Measurements from ENCODE around the gene PKD1L1.

The PKD1L1 gene

DNA sequence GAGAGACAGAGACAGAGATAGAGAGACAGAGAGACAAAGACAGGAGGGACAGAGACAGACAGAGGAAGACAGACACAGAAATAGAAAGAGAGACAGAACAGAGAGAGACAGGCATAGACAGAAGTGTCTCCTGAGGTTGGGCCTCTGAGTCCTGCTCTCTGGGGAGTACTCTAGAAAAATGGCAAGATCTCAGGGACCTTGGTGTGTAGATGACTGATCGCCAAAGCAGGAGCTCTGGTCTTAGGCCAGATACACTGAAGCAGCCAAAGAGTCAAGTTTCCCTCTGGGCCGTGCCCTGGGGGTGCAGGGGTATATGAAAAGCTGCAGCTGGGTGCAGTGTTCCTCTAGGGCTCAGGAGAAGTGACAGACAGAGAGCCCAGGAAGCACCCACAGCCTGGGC lies 189.7 kb downstream of the PKD1L1 start:
- CTCF ChIA-PET = interaction anchor here (0.6 kb wide), 1 partner anchor 134 kb away, joined by 4 read pairs; no protein-coding TSS in a partner anchor
- TF ChIP-seq, protein P1, sequence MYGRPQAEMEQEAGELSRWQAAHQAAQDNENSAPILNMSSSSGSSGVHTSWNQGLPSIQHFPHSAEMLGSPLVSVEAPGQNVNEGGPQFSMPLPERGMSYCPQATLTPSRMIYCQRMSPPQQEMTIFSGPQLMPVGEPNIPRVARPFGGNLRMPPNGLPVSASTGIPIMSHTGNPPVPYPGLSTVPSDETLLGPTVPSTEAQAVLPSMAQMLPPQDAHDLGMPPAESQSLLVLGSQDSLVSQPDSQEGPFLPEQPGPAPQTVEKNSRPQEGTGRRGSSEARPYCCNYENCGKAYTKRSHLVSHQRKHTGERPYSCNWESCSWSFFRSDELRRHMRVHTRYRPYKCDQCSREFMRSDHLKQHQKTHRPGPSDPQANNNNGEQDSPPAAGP (tag by site-specific recombination; IDR thresholded peaks at IDR 0.05) = no peak
- TF ChIP-seq ZNF654 (tag by site-specific recombination; IDR thresholded peaks at IDR 0.05; ENCODE audit: low read depth) (no peak), ZNF747 (tag by site-specific recombination; IDR thresholded peaks at IDR 0.05) (no peak), ZNF37A (tag by site-specific recombination; IDR thresholded peaks at IDR 0.05) (no peak), ZNF404 (tag by site-specific recombination; IDR thresholded peaks at IDR 0.05) (no peak), ZNF155 (tag by site-specific recombination; IDR thresholded peaks at IDR 0.05) (no peak), ZNF777 (tag by site-specific recombination; IDR thresholded peaks at IDR 0.05; ENCODE audit: borderline replicate concordance) (no peak), SP3 (tag by site-specific recombination; IDR thresholded peaks at IDR 0.05) (no peak), ZFP3 (tag by site-specific recombination; IDR thresholded peaks at IDR 0.05; ENCODE audit: low read depth) (no peak)
- TF ChIP-seq, protein P2, sequence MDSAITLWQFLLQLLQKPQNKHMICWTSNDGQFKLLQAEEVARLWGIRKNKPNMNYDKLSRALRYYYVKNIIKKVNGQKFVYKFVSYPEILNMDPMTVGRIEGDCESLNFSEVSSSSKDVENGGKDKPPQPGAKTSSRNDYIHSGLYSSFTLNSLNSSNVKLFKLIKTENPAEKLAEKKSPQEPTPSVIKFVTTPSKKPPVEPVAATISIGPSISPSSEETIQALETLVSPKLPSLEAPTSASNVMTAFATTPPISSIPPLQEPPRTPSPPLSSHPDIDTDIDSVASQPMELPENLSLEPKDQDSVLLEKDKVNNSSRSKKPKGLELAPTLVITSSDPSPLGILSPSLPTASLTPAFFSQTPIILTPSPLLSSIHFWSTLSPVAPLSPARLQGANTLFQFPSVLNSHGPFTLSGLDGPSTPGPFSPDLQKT (IDR thresholded peaks at IDR 0.05; ENCODE audit: borderline replicate concordance, low read depth, low read length) = no peak
- TF ChIP-seq, protein P3, sequence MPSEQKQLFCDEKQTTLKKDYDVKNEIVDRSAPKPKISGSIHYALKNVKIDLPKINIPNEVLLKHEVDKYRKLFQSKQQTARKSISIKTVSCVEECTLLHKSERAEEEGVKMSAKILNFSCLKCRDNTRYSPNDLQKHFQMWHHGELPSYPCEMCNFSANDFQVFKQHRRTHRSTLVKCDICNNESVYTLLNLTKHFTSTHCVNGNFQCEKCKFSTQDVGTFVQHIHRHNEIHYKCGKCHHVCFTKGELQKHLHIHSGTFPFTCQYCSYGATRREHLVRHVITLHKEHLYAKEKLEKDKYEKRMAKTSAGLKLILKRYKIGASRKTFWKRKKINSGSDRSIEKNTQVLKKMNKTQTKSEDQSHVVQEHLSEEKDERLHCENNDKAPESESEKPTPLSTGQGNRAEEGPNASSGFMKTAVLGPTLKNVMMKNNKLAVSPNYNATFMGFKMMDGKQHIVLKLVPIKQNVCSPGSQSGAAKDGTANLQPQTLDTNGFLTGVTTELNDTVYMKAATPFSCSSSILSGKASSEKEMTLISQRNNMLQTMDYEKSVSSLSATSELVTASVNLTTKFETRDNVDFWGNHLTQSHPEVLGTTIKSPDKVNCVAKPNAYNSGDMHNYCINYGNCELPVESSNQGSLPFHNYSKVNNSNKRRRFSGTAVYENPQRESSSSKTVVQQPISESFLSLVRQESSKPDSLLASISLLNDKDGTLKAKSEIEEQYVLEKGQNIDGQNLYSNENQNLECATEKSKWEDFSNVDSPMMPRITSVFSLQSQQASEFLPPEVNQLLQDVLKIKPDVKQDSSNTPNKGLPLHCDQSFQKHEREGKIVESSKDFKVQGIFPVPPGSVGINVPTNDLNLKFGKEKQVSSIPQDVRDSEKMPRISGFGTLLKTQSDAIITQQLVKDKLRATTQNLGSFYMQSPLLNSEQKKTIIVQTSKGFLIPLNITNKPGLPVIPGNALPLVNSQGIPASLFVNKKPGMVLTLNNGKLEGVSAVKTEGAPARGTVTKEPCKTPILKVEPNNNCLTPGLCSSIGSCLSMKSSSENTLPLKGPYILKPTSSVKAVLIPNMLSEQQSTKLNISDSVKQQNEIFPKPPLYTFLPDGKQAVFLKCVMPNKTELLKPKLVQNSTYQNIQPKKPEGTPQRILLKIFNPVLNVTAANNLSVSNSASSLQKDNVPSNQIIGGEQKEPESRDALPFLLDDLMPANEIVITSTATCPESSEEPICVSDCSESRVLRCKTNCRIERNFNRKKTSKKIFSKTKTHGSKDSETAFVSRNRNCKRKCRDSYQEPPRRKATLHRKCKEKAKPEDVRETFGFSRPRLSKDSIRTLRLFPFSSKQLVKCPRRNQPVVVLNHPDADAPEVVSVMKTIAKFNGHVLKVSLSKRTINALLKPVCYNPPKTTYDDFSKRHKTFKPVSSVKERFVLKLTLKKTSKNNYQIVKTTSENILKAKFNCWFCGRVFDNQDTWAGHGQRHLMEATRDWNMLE (tag by site-specific recombination; conservative IDR thresholded peaks at IDR 0.05; ENCODE audit: low read depth) = no peak
- H3K27ac ChIP-seq (ENCODE audit: extremely low read depth, low read depth, low read length) = no peak overlapping the region
- no peak overlapping the region for H3K4me3 ChIP-seq (ENCODE audit: low read depth, low read length)
- no peaks in the 10 kb centered on the region for H3K36me3 ChIP-seq (ENCODE audit: control insufficient read depth in 2 of 2, insufficient read depth in 1 of 2, low read length in 2 of 2)
- no peaks in the 10 kb centered on the region for H3K9me3 ChIP-seq (ENCODE audit: control insufficient read depth, insufficient read depth, low read depth, low read length)
- POLR2A ChIA-PET = no interaction called here
- H3K4me1 ChIP-seq (ENCODE audit: control insufficient read depth, insufficient read depth, low read length) = peaks cover 3% of the 10 kb centered on the region

DNA sequence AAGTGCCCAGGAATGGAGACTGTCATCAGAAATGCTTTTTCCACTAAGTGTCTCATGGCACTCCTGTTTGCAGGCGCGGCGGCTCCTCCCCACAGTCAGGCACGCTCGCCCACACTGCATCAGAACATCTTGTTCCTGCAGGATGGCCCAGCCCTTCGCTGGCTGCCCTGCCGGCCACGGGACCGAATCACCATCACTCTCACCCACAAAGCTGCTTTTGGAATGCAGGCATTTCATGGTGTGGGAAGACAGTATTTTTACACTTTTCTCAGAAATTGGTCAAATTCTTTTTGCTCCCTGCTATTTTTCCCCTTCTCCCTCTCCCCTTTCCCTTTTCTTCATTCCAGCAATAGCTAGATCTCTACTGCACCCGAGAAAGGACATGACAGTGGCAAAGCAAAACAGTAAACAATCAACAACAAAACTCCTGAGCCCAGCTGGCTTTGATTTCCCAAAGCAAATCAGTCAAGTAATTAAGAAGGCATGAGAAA lies 190.3 kb downstream of the PKD1L1 start:
- Histone ChIP-seq H3K9me3 (ENCODE audit: control insufficient read depth, insufficient read depth, low read depth, low read length) (no peaks in the 10 kb centered on the region), H3K4me3 (ENCODE audit: low read depth, low read length) (no peak overlapping the region), H3K36me3 (ENCODE audit: control insufficient read depth in 2 of 2, insufficient read depth in 1 of 2, low read length in 2 of 2) (no peaks in the 10 kb centered on the region), H3K4me1 (ENCODE audit: control insufficient read depth, insufficient read depth, low read length) (peaks cover under 1% of the 10 kb centered on the region; the same call in 1 of the 2 replicates), H3K27ac (ENCODE audit: extremely low read depth, low read depth, low read length) (no peak overlapping the region)
- TF ChIP-seq ZNF335 (tag by site-specific recombination; conservative IDR thresholded peaks at IDR 0.05) = no peak
- CTCF ChIA-PET = interaction anchor here (0.6 kb wide), 1 partner anchor 135 kb away, joined by 4 read pairs; no protein-coding TSS in a partner anchor
- POLR2A ChIA-PET = interaction anchor here (0.6 kb wide), 1 partner anchor 283 kb away, joined by 3 read pairs; no protein-coding TSS in a partner anchor

DNA sequence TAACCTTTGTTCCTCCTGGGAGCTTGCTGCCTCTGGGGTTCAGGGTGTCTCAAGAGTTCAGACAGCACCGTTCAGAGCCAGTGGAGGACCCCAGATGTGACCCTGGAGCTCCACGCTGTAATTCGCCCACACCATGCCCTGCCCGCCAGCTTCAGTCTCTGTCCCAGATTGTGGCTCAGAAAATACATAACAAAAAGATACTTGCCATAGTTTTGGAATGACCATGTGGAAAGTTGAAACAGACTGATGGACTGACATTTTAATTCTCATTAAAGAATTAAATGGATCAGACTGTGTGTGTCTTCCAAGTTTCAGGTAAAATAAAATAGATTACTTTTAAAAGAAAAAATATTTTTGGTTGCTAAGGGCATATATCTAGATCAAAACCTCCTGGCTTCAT lies 191.6 kb downstream of the PKD1L1 start:
- POLR2A ChIA-PET = no interaction called here
- CTCF ChIA-PET = interaction anchor here (0.6 kb wide), 1 partner anchor 42 kb away, joined by 4 read pairs; no protein-coding TSS in a partner anchor
- no peak overlapping the region for H3K27ac ChIP-seq (ENCODE audit: extremely low read depth, low read depth, low read length)
- TF ChIP-seq KLF10 (tag by site-specific recombination; IDR thresholded peaks at IDR 0.05) = no peak
- no peak for TF ChIP-seq YY1 (tag by site-specific recombination; IDR thresholded peaks at IDR 0.05)
- no peak for TF ChIP-seq GFI1B (tag by site-specific recombination; IDR thresholded peaks at IDR 0.05)
- TF ChIP-seq ZNF624 (tag by site-specific recombination; IDR thresholded peaks at IDR 0.05) = no peak
- TF ChIP-seq, protein P4, sequence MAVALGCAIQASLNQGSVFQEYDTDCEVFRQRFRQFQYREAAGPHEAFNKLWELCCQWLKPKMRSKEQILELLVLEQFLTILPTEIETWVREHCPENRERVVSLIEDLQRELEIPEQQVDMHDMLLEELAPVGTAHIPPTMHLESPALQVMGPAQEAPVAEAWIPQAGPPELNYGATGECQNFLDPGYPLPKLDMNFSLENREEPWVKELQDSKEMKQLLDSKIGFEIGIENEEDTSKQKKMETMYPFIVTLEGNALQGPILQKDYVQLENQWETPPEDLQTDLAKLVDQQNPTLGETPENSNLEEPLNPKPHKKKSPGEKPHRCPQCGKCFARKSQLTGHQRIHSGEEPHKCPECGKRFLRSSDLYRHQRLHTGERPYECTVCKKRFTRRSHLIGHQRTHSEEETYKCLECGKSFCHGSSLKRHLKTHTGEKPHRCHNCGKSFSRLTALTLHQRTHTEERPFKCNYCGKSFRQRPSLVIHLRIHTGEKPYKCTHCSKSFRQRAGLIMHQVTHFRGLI (tag by site-specific recombination; IDR thresholded peaks at IDR 0.05) = no peak
- TF ChIP-seq, protein P5, sequence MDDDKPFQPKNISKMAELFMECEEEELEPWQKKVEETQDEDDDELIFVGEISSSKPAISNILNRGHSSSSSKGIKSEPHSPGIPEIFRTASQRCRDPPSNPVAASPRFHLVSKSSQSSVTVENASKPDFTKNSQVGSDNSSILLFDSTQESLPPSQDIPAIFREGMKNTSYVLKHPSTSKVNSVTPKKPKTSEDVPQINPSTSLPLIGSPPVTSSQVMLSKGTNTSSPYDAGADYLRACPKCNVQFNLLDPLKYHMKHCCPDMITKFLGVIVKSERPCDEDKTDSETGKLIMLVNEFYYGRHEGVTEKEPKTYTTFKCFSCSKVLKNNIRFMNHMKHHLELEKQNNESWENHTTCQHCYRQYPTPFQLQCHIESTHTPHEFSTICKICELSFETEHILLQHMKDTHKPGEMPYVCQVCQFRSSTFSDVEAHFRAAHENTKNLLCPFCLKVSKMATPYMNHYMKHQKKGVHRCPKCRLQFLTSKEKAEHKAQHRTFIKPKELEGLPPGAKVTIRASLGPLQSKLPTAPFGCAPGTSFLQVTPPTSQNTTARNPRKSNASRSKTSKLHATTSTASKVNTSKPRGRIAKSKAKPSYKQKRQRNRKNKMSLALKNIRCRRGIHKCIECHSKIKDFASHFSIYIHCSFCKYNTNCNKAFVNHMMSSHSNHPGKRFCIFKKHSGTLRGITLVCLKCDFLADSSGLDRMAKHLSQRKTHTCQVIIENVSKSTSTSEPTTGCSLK (tag by site-specific recombination; IDR thresholded peaks at IDR 0.05) = no peak
- TF ChIP-seq ZNF132 (tag by site-specific recombination; IDR thresholded peaks at IDR 0.05; ENCODE audit: borderline replicate concordance) = no peak
- no peak for TF ChIP-seq ZNF184 (tag by site-specific recombination; IDR thresholded peaks at IDR 0.05)
- no peak for TF ChIP-seq ZNF350 (tag by site-specific recombination; IDR thresholded peaks at IDR 0.05)

More for the DNA sequence above, 191.6 kb downstream of the PKD1L1 start:
- no peaks in the 10 kb centered on the region for H3K36me3 ChIP-seq (ENCODE audit: control insufficient read depth in 2 of 2, insufficient read depth in 1 of 2, low read length in 2 of 2)
- H3K4me1 ChIP-seq (ENCODE audit: control insufficient read depth, insufficient read depth, low read length) = no peaks in the 10 kb centered on the region
- H3K4me3 ChIP-seq (ENCODE audit: low read depth, low read length) = no peak overlapping the region
- no peaks in the 10 kb centered on the region for H3K9me3 ChIP-seq (ENCODE audit: control insufficient read depth, insufficient read depth, low read depth, low read length)

Measured in HEK293 (cell line).